OCI-LY3 (cell line): ENCODE data around the gene ARHGAP5.

Source experiments
- EZH2phosphoT487 ChIP-seq: fragments of 200-600 bp; shearing (Covaris generic); IDR thresholded peaks from 2 replicates; pipeline ENCODE4 v1.6.1; 2018; ENCODE audit warnings: antibody characterized with exemption, mixed run types, low read depth
- TF ChIP-seq, protein P1 (sequence below): fragments of 200-600, 300-600 bp; sonication (generic); IDR thresholded peaks from 2 replicates; pipeline ENCODE4 v1.5.1; 2014; ENCODE audit warnings: antibody characterized with exemption, low read length, low read depth

DNA sequence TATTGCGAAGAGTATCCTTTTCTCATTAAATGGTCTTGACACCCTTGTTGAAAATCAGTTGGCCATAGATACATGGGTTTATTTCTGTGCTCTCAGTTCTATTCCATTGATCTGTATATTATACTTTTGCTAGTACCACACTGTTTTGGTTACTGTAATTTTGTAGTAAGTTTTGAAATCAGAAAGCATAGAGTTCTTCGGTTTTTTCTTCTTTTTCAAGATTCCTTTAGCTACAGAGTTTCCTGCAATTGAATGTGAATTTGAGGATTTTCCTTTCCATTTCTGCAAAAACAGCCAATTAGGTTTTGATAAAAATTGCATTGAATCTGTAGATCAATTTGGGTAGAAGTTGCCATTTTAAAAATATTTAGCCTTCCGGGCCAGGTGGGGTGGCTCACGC is 60.2 kb downstream of the ARHGAP5 start:
- TF ChIP-seq, protein P1, sequence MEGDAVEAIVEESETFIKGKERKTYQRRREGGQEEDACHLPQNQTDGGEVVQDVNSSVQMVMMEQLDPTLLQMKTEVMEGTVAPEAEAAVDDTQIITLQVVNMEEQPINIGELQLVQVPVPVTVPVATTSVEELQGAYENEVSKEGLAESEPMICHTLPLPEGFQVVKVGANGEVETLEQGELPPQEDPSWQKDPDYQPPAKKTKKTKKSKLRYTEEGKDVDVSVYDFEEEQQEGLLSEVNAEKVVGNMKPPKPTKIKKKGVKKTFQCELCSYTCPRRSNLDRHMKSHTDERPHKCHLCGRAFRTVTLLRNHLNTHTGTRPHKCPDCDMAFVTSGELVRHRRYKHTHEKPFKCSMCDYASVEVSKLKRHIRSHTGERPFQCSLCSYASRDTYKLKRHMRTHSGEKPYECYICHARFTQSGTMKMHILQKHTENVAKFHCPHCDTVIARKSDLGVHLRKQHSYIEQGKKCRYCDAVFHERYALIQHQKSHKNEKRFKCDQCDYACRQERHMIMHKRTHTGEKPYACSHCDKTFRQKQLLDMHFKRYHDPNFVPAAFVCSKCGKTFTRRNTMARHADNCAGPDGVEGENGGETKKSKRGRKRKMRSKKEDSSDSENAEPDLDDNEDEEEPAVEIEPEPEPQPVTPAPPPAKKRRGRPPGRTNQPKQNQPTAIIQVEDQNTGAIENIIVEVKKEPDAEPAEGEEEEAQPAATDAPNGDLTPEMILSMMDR = no peak
- no peak for TF ChIP-seq EZH2phosphoT487
